Prostate gland (tissue), 2 donors: ENCODE measurements around the gene CEP128.

Experiments used
- CTCF ChIP-seq, 4 experiments: fragments of 200-600 bp in 2 of 4; fragments of 450-650 bp in 2 of 4; sonication (generic) in 2 of 4; IDR thresholded peaks; 1 replicate in 3 of 4; 2 replicates in 1 of 4; pipeline ENCODE4 v1.5.1; 2016 to 2019; ENCODE audit warnings: antibody characterized with exemption in 4 of 4, mild to moderate bottlenecking in 2 of 4, moderate library complexity in 2 of 4
- POLR2A ChIP-seq: fragments of 450-650 bp; IDR thresholded peaks from one replicate; pipeline ENCODE4 v1.6.1; 2016; ENCODE audit warnings: antibody characterized with exemption, mild to moderate bottlenecking
- POLR2AphosphoS5 ChIP-seq: sonication (generic); formaldehyde crosslinking; IDR thresholded peaks from one replicate; pipeline ENCODE4 v1.6.1; 2017; ENCODE audit warnings: antibody characterized with exemption

- TF ChIP-seq CTCF (IDR thresholded peaks at IDR 0.05) (no peak), POLR2A (no peak), POLR2AphosphoS5 (no peak)
Measured at GRCh38 chr14:80585506-80585835, 356.1 kb downstream of the CEP128 start.
